H9 (cell line): Measurements from ENCODE around the gene RNF31. TPM values are rescaled to one million over a fixed set of nuclear protein-coding genes. Genes with fewer than 3 reads are reported as not detected.

Source experiments
- DNase-seq: peaks from one replicate; pipeline ENCODE4 v3.0.0-alpha.2; 2017
- H2AFZ ChIP-seq: one replicate; pipeline ENCODE4 v1.6.1; 2013; ENCODE audit warnings: mild to moderate bottlenecking, low read length, control low read depth, moderate library complexity
- H2AK5ac ChIP-seq: 2 replicates; pipeline ENCODE4 v1.6.1; 2013; ENCODE audit warnings: low read length, control low read depth, mixed read lengths; ENCODE audit not compliant: insufficient read length
- H2BK120ac ChIP-seq: one replicate; pipeline ENCODE4 v1.6.1; 2013; ENCODE audit warnings: low read depth, mild to moderate bottlenecking, low read length, control low read depth, inconsistent platforms; ENCODE audit not compliant: poor library complexity, severe bottlenecking
- H2BK12ac ChIP-seq: 2 replicates; pipeline ENCODE4 v1.6.1; 2013; ENCODE audit warnings: low read length, control low read depth, mixed read lengths, low read depth; ENCODE audit not compliant: insufficient read length
- H2BK15ac ChIP-seq: 2 replicates; pipeline ENCODE4 v1.6.1; 2013; ENCODE audit warnings: low read depth, low read length, control low read depth
- H2BK20ac ChIP-seq: one replicate; pipeline ENCODE4 v1.6.1; 2013; ENCODE audit warnings: low read depth, mild to moderate bottlenecking, low read length, control low read depth, inconsistent platforms; ENCODE audit not compliant: poor library complexity, severe bottlenecking
- H2BK5ac ChIP-seq: 2 replicates; pipeline ENCODE4 v1.6.1; 2013; ENCODE audit warnings: low read length, control low read depth, mixed read lengths; ENCODE audit not compliant: insufficient read length
- H3K14ac ChIP-seq: 2 replicates; pipeline ENCODE4 v1.6.1; 2013; ENCODE audit warnings: low read length, control low read depth; ENCODE audit not compliant: insufficient read depth
- H3K18ac ChIP-seq: 2 replicates; pipeline ENCODE4 v1.6.1; 2013; ENCODE audit warnings: low read depth, mild to moderate bottlenecking, mixed read lengths, low read length, control low read depth; ENCODE audit not compliant: insufficient read length
- H3K23ac ChIP-seq: 2 replicates; pipeline ENCODE4 v1.6.1; 2013; ENCODE audit warnings: low read length, control low read depth, mixed read lengths, low read depth; ENCODE audit not compliant: insufficient read length
- H3K23me2 ChIP-seq: 2 replicates; pipeline ENCODE4 v1.6.1; 2013; ENCODE audit warnings: low read depth, mild to moderate bottlenecking, mixed read lengths, low read length, control low read depth; ENCODE audit not compliant: insufficient read length, poor library complexity, severe bottlenecking
- H3K27ac ChIP-seq: 2 replicates; pipeline ENCODE4 v1.5.1; 2013; ENCODE audit warnings: low read length, control low read depth, mixed read lengths, low read depth; ENCODE audit not compliant: insufficient read length
- H3K27me3 ChIP-seq: 2 replicates; pipeline ENCODE4 v1.6.1; 2013; ENCODE audit warnings: low read length, control low read depth, inconsistent platforms; ENCODE audit not compliant: insufficient read depth
- H3K4ac ChIP-seq: 2 replicates; pipeline ENCODE4 v1.6.1; 2013; ENCODE audit warnings: low read depth, mild to moderate bottlenecking, control low read depth, inconsistent platforms, low read length, moderate library complexity
- H3K4me1 ChIP-seq: 2 replicates; pipeline ENCODE4 v1.6.1; 2013; ENCODE audit warnings: low read length, control low read depth, inconsistent platforms; ENCODE audit not compliant: insufficient read depth
- H3K4me2 ChIP-seq: 2 replicates; pipeline ENCODE4 v1.6.1; 2013; ENCODE audit warnings: low read length, control low read depth, mixed read lengths; ENCODE audit not compliant: insufficient read length, insufficient read depth
- H3K56ac ChIP-seq: 2 replicates; pipeline ENCODE4 v1.6.1; 2013; ENCODE audit warnings: low read depth, mild to moderate bottlenecking, mixed read lengths, low read length, control low read depth; ENCODE audit not compliant: insufficient read length
- H3K79me1 ChIP-seq: 2 replicates; pipeline ENCODE4 v1.6.1; 2013; ENCODE audit warnings: low read depth, mild to moderate bottlenecking, moderate library complexity, low read length, control low read depth, inconsistent platforms; ENCODE audit not compliant: insufficient read depth, poor library complexity, severe bottlenecking
- H3K79me2 ChIP-seq: 2 replicates; pipeline ENCODE4 v1.6.1; 2013; ENCODE audit warnings: low read length, control low read depth, inconsistent platforms; ENCODE audit not compliant: insufficient read depth
- H3K9ac ChIP-seq: 2 replicates; pipeline ENCODE4 v1.6.1; 2013; ENCODE audit warnings: low read length, control low read depth, mixed read lengths; ENCODE audit not compliant: insufficient read length; ENCODE audit errors: extremely low read depth
- H3K9me3 ChIP-seq: one replicate; pipeline ENCODE4 v1.6.1; 2013; ENCODE audit warnings: low read depth, low read length, inconsistent platforms; ENCODE audit not compliant: control insufficient read depth
- H3T11ph ChIP-seq: one replicate; pipeline ENCODE4 v1.6.1; 2013; ENCODE audit warnings: mild to moderate bottlenecking, low read length, control low read depth, inconsistent platforms
- H4K20me1 ChIP-seq: one replicate; pipeline ENCODE4 v1.6.1; 2013; ENCODE audit not compliant: control insufficient read depth, insufficient read length, insufficient read depth
- H4K5ac ChIP-seq: 2 replicates; pipeline ENCODE4 v1.6.1; 2013; ENCODE audit warnings: low read depth, mild to moderate bottlenecking, mixed read lengths, low read length, control low read depth; ENCODE audit not compliant: insufficient read length
- H4K8ac ChIP-seq: replicated peaks from 2 replicates; pipeline ENCODE4 v1.6.1; 2013; ENCODE audit warnings: low read length, control low read depth, mixed read lengths, low read depth; ENCODE audit not compliant: insufficient read length
- H4K91ac ChIP-seq: 2 replicates; pipeline ENCODE4 v1.6.1; 2013; ENCODE audit warnings: low read depth, mild to moderate bottlenecking, moderate library complexity, mixed read lengths, low read length, control low read depth; ENCODE audit not compliant: insufficient read length
- H3K27ac Mint-ChIP-seq, 3 experiments: 2 replicates in 2 of 3; 3 replicates in 1 of 3; pipeline ENCODE4 v1.8.0; 2020 to 2021; ENCODE audit warnings: mixed read lengths in 3 of 3, mild to moderate bottlenecking in 1 of 3, moderate library complexity in 1 of 3
- H3K27me3 Mint-ChIP-seq: 2 replicates; pipeline ENCODE4 v1.8.0; 2021; ENCODE audit warnings: low read depth, mild to moderate bottlenecking, moderate library complexity, mixed read lengths
- H3K36me3 Mint-ChIP-seq, 3 experiments: 2 replicates in 2 of 3; 3 replicates in 1 of 3; pipeline ENCODE4 v1.8.0; 2020 to 2021; ENCODE audit warnings: low read depth in 3 of 3, mixed read lengths in 3 of 3; ENCODE audit not compliant: insufficient read depth in 1 of 3
- H3K4me1 Mint-ChIP-seq, 2 experiments: 2 replicates each; pipeline ENCODE4 v1.8.0; 2020; ENCODE audit warnings: mixed read lengths in 2 of 2
- H3K4me3 Mint-ChIP-seq, 2 experiments: 2 replicates in 1 of 2; 3 replicates in 1 of 2; pipeline ENCODE4 v1.8.0; 2020 to 2021; ENCODE audit warnings: mild to moderate bottlenecking in 2 of 2, mixed read lengths in 2 of 2, moderate library complexity in 1 of 2
- H3K9me3 Mint-ChIP-seq, 2 experiments: 2 replicates in 1 of 2; 3 replicates in 1 of 2; pipeline ENCODE4 v1.8.0; 2020; ENCODE audit warnings: mild to moderate bottlenecking in 2 of 2, mixed read lengths in 2 of 2, moderate library complexity in 1 of 2
- WGBS: extraction: QIAGEN DNeasy Blood & Tissue Kit; methylation state at CpG from one replicate; pipeline ENCODE4 v1.1.7; 2013; ENCODE audit warnings: missing lambda C conversion rate, low lambda C conversion rate, mixed read lengths; ENCODE audit not compliant: insufficient read length; ENCODE audit errors: extremely low coverage; 5-methylcytosine and 5-hydroxymethylcytosine counted together
- total RNA-seq: library from RNA; stranded (reverse); gene quantifications from 2 replicates; pipeline ENCODE4 v1.2.1, GENCODE V29; 2021
- TF ChIP-seq, protein P1 (sequence below): fragments of 200-600 bp; sonication (generic); conservative IDR thresholded peaks from 3 replicates; pipeline ENCODE4 v1.8.0; 2021; ENCODE audit warnings: antibody characterized with exemption, mild to moderate bottlenecking

RNF31 gene
- total RNA-seq, 1 experiment from 2014 or later, result 87.3 TPM

DNA sequence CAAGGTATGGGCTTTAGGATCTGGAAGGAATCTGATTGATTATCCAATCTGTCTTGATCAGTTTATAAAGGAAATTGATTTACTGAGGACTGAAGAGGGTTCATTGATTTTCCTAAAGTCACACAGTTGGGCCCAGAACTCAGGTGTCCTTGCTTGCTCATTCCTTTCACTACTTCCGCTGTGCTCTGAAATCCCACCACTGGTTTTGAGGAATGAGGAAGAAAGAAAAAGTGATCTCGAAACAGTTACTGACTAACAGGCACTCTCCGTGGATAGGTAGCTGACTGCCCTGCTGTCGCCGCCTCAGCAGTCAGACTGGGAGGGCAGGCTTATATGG, 16.9 kb upstream of the RNF31 start, which contains the start of gene FITM1:
FITM1 (plus strand) TSS at position 280 of the 337 bp plus-strand sequence. CDS start 905 bp downstream, outside the sequence.
- Mint-ChIP-seq H3K36me3 (no peaks in the 10 kb centered on the region; a peak in 1 of 7 replicates), H3K27ac (peak within 1 kb of the TSS in 2 of 3 experiments; percentile 31 to 48; a peak in 2 of 7 replicates), H3K4me1 (peaks cover 4 to 5% of the 10 kb centered on the region in 2 experiments; a peak in 3 of 4 replicates), H3K4me3 (no peak within 1 kb of the TSS), H3K27me3 (no peaks in the 10 kb centered on the region), H3K9me3 (0 out of 5 replicates have a peak, but pooled peaks cover 0 to 2% of the 10 kb centered on the region in 2 experiments)
- no peak for DNase-seq
- H4K91ac ChIP-seq, result no peak within 1 kb of the TSS
- H3K23ac ChIP-seq, result no peak within 1 kb of the TSS
- H3K4me1 ChIP-seq, result no peaks in the 10 kb centered on the region
- H2AFZ ChIP-seq, result no peak within 1 kb of the TSS
- no CpG with 5 or more reads among the region's 5 CpGs for WGBS
- no peak within 1 kb of the TSS for H2BK15ac ChIP-seq
- H2BK120ac ChIP-seq, result no peak within 1 kb of the TSS
- no peak within 1 kb of the TSS for H3K27ac ChIP-seq
- H2BK20ac ChIP-seq, result no peak within 1 kb of the TSS
- H4K5ac ChIP-seq, result no peak within 1 kb of the TSS
- no peaks in the 10 kb centered on the region for H3K9me3 ChIP-seq
- no peaks in the 10 kb centered on the region for H4K20me1 ChIP-seq
- no peak within 1 kb of the TSS for H3K4ac ChIP-seq
- H4K8ac ChIP-seq, result no peak within 1 kb of the TSS
- H3K79me1 ChIP-seq, result no peaks in the 10 kb centered on the region
- TF ChIP-seq, protein P1, sequence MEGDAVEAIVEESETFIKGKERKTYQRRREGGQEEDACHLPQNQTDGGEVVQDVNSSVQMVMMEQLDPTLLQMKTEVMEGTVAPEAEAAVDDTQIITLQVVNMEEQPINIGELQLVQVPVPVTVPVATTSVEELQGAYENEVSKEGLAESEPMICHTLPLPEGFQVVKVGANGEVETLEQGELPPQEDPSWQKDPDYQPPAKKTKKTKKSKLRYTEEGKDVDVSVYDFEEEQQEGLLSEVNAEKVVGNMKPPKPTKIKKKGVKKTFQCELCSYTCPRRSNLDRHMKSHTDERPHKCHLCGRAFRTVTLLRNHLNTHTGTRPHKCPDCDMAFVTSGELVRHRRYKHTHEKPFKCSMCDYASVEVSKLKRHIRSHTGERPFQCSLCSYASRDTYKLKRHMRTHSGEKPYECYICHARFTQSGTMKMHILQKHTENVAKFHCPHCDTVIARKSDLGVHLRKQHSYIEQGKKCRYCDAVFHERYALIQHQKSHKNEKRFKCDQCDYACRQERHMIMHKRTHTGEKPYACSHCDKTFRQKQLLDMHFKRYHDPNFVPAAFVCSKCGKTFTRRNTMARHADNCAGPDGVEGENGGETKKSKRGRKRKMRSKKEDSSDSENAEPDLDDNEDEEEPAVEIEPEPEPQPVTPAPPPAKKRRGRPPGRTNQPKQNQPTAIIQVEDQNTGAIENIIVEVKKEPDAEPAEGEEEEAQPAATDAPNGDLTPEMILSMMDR, result no peak
- H3K14ac ChIP-seq, result no peak within 1 kb of the TSS
- no peak within 1 kb of the TSS for H3K9ac ChIP-seq
- no peak within 1 kb of the TSS for H2BK12ac ChIP-seq
- no peaks in the 10 kb centered on the region for H3K27me3 ChIP-seq
- no peak within 1 kb of the TSS for H3T11ph ChIP-seq
- no peak within 1 kb of the TSS for H3K4me2 ChIP-seq
- H3K23me2 ChIP-seq, result peaks cover 1% of the 10 kb centered on the region
- no peak within 1 kb of the TSS for H2BK5ac ChIP-seq
- H2AK5ac ChIP-seq, result no peak within 1 kb of the TSS
- no peak within 1 kb of the TSS for H3K18ac ChIP-seq
- H3K56ac ChIP-seq, result no peak within 1 kb of the TSS
- no peaks in the 10 kb centered on the region for H3K79me2 ChIP-seq
